Stimulated activated CD4-positive, alpha-beta T cell treated with anti-CD3 and anti-CD28 coated beads, Interleukin-15, amount 100 ng/mL, for 24 hours (primary cell): Measurements from ENCODE around the gene PRDM15.

Source experiments
- DNase-seq: peaks from one replicate; pipeline ENCODE4 v3.0.0-alpha.2; 2020

Gene PRDM15

GRCh38 chr21:41760411-41760810, 118.7 kb downstream of the PRDM15 start:
- no peak for DNase-seq

- DNase-seq, result no peak
Observed at GRCh38 chr21:41759926-41760325, 119.2 kb downstream of the PRDM15 start.

- DNase-seq, result no peak
Observed at GRCh38 chr21:41759214-41759840, 119.8 kb downstream of the PRDM15 start.

GRCh38 chr21:41758550-41758949, 120.6 kb downstream of the PRDM15 start:
- no peak for DNase-seq

- DNase-seq, result no peak
Observed at GRCh38 chr21:41755934-41756773, 123.0 kb downstream of the PRDM15 start.

GRCh38 chr21:41755258-41755933, 123.7 kb downstream of the PRDM15 start:
- DNase-seq, result no peak

- no peak for DNase-seq
Observed at GRCh38 chr21:41754479-41754891, 124.7 kb downstream of the PRDM15 start.

- no peak for DNase-seq
Observed at GRCh38 chr21:41753006-41753898, 125.9 kb downstream of the PRDM15 start.

- DNase-seq, result no peak
Observed at GRCh38 chr21:41752231-41752681, 126.9 kb downstream of the PRDM15 start.

- DNase-seq, result no peak
Observed at GRCh38 chr21:41751611-41752011, 127.5 kb downstream of the PRDM15 start.

GRCh38 chr21:41750532-41751151, 128.5 kb downstream of the PRDM15 start:
- no peak for DNase-seq

GRCh38 chr21:41750051-41750450, 129.1 kb downstream of the PRDM15 start:
- no peak for DNase-seq

GRCh38 chr21:41749286-41749685, 129.9 kb downstream of the PRDM15 start:
- no peak for DNase-seq
